NCI-H748 (cell line): Measurements from ENCODE around the gene KIAA0825.
A peak's percentile ranks its signal among the peaks of the same experiment; 100 is the strongest.
"Not testable (repeated sequence)": the region's sequence is repeated elsewhere in the genome, so short reads cannot be mapped to it uniquely, and the experiment has no call there.

Source experiments
- DNase-seq: peaks from one replicate; lab custom pipeline; 2025; ENCODE audit not compliant: unreplicated experiment; lab: John Stamatoyannopoulos, UW

KIAA0825 gene

GRCh38 chr5:94188725-94189124, 429.7 kb downstream of the KIAA0825 start:
- no peak for DNase-seq

GRCh38 chr5:94184870-94185269, 433.5 kb downstream of the KIAA0825 start:
- no peak for DNase-seq

GRCh38 chr5:94181895-94182294, 436.5 kb downstream of the KIAA0825 start:
- peak; percentile 63 for DNase-seq

- DNase-seq = no peak
Measured at GRCh38 chr5:94180761-94181160, 437.6 kb downstream of the KIAA0825 start.

DNA sequence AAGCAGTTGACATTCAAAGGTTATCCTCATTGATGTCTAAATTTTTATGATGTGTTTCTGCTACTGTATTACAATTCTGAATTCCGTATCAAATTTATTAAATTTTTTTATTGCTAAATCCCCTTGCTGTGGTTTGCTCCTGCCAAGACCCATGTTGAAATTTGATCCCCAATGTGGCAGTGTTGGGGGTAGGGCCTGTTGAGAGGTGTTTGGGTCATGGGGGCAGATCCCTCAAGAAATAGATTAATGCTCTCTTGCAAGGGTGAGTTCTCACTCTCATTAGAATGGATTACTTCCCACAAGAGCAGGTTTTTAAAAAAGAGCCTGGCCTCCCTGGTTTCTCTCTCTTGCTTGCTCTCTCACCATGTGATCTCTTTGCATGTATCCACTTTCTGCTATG, 442.5 kb downstream of the KIAA0825 start:
- no peak for DNase-seq

DNA sequence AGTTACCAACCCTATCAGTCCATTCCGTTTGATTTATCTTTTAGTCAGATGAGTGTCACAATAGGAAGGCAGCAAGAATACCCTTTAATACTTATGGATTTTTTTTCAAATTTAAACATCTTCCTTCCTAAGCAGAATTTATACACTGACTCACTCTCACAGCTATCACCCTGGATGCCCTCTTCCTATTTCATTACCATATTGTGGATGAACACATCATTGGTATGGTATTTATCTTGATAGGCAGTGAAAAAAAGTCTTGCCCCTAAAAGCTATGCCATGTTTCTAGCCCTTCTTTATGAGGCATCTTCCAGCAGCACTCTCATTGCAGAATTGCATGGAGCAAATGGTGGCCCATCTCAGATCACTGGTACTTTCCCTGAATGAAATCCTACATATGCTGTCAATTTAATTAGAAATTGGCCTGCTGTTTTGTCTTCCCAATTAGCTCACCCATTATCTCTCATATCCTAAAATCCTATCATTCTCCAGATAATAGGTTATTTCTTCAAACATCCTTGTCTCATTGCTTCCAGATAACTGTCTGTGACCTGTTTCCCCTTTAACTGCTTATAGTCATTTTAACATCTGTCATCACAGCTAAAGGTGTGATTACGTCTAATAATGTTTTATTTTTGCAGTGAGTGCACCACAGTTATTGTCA, 443.5 kb downstream of the KIAA0825 start:
- no peak for DNase-seq

- DNase-seq = no peak
Measured at GRCh38 chr5:94173100-94173499, 445.3 kb downstream of the KIAA0825 start.

DNA sequence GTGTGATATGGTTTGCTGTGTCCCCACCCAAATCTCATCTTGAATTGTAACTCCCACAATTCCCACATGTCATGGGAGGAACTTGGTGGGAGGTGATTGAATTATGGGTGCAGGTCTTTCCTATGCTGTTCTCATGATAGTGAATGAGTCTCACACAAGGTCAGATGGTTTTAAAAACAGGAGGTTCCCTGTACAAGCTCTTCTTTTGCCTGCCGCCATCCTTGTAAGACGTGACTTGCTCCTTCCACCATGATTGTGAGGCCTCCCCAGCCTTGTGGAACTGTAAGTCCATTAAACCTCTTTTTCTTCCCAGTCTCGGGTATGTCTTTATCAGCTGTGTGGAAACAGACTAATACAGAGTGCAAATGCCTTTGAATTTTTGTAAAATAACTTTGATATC, 447.3 kb downstream of the KIAA0825 start:
- not testable (repeated sequence) for DNase-seq

GRCh38 chr5:94170158-94170557, 448.2 kb downstream of the KIAA0825 start:
- DNase-seq = not testable (repeated sequence)

GRCh38 chr5:94168151-94168550, 450.3 kb downstream of the KIAA0825 start:
- DNase-seq = no peak

DNA sequence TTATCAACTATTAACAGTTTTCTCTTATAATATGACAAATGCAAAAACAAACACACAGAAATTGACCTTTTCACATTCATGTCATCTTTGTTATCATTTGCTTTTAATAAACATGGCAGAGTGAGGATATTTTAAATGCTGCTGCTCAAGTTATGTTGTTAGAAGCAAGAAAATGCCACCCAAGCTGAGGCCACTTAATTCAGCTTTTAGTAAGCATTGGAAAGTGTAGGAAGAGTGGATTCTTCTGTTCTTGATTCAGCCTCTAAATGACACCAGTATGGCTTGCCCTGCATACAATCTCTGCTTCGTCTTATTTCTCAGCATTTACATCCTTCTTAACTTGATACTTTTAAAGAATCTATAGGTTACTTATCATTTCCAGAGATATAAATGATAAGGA, 456.6 kb downstream of the KIAA0825 start:
- no peak for DNase-seq

DNA sequence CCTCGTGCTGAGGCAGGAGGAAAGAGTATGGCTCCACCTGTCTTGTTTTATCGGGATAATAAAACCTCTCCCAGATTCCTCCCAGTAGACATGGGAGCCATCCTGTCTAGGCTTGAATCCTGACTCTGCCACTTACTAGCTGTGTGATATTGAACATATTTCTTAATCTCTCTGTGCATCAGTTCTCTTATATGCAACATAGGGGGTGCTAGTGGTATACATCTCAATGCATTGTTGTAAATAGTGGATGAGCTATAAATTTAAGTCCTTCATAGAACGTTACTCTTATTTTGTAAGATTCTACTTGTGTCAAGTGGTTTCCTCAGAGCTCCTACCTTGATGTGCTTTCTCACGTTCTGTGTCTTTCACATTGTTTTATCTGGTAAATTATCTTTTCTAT, 459.3 kb downstream of the KIAA0825 start:
- DNase-seq = no peak

GRCh38 chr5:94157704-94158539, 460.5 kb downstream of the KIAA0825 start:
- no peak for DNase-seq

- no peak for DNase-seq
Measured at GRCh38 chr5:94154672-94155071, 463.7 kb downstream of the KIAA0825 start.

GRCh38 chr5:94153736-94154450, 464.5 kb downstream of the KIAA0825 start:
- DNase-seq = no peak

DNA sequence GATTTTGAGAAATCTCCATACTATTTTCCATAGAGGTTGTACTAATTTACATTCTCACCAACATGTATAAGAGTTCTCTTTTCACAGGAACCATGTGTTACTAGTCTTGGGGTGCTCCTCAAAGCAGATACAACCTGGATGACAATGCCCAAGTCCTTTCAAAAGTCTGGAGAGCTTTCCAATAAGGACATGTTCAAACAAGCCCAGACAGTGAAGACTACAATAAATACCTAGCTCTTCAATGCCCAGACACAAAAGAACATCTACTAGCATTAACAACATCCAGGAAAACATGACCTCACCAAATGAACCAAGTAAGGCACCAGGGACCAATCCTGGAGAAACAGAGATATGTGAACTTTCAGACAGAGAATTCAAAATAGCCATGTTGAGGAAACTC, 474.8 kb downstream of the KIAA0825 start:
- DNase-seq = not testable (repeated sequence)

DNA sequence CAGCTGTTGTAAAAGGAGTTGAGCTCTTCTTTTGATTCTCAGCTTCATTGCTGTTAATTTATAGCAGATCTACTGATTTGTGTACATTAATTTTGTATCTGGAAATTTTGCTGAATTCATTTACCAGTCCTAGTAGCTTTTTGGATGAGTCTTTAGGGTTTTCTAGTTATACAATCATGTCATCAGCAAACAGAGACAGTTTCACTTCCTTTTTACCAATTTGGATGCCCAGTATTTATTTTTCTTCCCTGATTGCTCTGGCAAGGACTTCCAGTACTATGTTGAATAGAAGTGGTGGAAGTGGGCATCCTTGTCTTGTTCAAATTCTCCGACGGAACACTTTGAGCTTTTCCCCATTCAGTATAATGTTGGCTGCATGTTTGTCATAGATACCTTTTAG, 478.1 kb downstream of the KIAA0825 start:
- DNase-seq = no peak

- no peak for DNase-seq
Measured at GRCh38 chr5:94130077-94130476, 488.3 kb downstream of the KIAA0825 start.

DNA sequence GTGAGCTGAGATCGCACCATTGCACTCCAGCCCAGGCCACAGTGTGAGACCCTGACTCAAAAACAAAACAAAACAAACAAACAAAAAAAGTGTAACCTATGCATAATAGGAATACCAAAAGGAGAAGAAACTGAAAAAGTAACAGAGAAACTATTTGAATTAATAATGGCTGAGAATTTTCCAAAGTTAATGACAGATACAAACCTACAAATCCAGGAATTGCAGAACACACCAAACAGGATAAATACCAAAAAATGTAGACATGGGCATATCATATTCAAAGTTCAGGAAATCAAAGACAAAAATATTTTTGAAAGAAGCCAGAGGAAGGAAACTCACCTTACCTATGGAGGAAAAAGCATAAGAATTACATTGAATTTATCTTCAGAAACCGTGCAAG, 493.3 kb downstream of the KIAA0825 start:
- DNase-seq = no peak

- not testable (repeated sequence) for DNase-seq
Measured at GRCh38 chr5:94116317-94116716, 502.1 kb downstream of the KIAA0825 start.

DNA sequence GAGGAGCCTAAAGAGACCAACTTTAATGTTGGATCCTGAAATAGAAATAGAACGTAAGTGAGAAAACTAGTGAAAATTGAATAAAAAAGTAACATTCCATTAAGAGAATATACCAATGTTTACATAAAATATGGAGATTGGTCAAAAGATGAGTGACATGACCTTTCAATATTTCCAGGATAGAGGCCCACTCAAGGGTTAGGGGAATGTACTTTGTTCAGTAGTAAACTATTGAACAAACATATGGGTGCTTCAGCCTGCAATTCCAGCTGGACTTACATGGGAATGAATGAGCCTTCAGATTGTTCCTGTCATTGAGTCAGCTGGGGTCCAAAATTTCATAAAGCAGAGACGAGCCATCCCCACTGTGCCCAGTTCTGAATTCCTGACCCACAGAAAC, 505.3 kb downstream of the KIAA0825 start:
- DNase-seq = no peak
